22Rv1 (cell line): Measurements from ENCODE around the gene ATXN1.
A peak's percentile ranks its signal among the peaks of the same experiment; 100 is the strongest.

Experiments
- H3K27ac ChIP-seq: fragments of 450-650 bp; 2 replicates; pipeline ENCODE4 v1.5.1; 2017
- CTCF ChIP-seq: fragments of 450-650 bp; IDR thresholded peaks from 2 replicates; pipeline ENCODE4 v1.5.1; 2017; ENCODE audit warnings: mild to moderate bottlenecking
- ZFX ChIP-seq: fragments of 450-650 bp; IDR thresholded peaks from 2 replicates; pipeline ENCODE4 v1.6.1; 2017; ENCODE audit warnings: antibody characterized with exemption, borderline replicate concordance

Gene ATXN1

DNA sequence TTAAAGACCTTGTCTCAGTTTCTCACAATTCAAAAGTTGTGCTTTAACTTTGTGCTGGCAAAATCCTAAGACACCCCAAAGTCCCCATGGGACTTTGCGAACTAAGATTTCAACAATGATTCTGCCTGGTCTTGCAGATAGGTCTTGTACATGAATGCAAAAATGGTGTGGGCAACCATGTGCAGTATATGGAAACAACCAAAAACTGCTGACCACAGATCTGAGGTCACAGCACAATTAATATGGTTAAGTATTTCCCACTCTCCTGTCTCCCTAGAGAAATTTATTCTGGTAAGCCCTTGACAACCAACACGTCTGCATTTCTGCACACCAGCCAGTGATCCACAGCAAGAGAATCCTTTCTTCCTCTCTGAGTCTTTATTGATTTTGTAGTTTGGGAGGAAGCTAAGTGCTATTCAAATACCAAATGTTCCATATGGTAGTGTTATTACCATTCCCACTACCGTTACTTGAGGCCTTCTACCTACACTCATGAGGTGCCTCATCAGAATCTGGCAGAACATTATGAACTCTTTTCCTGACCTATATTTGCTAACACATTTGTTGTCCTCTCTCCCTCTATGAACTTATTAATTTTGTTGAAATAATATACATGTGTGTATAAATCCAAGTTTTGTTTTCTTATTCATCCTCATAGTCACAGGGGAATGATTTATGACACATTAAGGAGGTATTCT lies 178.7 kb downstream of the ATXN1 start:
- H3K27ac ChIP-seq: no peak overlapping the region
- no peak for TF ChIP-seq CTCF
- TF ChIP-seq ZFX: no peak

DNA sequence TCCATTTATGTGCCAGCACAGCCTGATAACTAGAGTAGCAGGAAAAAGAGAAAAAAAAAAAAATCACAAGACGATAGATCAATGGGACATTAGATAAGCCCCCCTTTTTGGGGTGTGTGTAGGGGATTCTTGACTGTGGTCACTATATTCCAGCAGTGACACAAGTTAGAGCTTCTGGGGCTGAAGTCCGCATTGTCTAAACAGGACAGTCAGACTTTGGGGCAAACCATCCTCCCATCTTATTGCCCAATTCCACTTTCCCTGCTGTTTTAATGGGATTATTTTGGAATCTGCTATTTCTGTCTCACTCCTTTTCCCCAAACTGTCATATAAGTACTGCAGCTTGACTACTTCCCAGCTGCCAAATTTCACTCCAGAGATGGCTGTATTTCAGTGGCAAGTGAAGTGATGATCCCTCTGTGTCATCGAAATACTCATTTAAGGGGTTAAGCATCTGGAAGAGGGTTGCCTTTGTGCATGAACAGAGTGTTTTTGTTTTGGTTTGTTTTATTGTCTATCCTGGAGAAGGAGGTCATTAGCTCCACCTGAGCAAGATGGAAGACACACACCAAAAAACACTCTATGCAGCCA lies 182.5 kb downstream of the ATXN1 start:
- TF ChIP-seq ZFX (no peak), CTCF (no peak)
- H3K27ac ChIP-seq: no peak overlapping the region

DNA sequence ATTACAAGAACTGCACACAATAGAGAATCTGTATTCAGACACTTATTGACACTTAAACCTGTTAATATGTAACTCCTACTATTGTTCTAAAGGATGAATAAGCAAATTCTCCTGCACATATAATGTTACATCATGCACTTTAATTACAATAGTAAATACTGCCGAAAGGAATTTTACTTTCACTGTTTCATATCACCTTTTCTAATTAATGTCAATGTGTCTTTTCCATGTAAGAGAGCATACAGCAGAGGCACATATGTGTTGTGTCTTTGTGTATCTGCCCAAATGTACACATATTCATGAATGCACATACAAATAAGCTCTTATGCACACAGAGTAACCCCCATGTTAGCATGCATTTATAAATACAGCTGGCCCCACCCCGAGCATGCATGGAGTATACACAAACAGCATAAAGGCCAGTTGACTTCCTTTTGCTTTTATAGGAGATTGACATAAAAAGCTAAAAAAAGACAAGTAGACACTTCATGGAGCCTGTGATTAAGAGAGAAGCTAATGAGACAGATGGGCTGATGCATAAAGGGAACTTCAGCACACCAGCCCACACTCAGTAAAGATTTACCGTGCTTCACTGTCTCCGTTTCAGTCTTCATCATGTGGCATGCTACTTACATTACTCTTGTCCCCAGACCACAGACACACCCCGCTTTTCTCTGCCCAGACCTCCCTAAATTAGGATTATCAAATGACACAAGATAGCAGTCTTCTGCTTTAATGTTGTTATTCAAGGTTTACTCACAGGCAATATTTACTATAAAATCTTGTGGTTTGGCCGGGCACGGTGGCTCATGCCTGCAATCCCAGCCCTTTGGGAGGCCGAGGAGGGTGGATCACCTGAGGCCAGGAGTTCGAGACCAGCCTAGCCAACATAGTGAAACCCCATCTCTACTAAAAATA lies 184.6 kb downstream of the ATXN1 start:
- TF ChIP-seq ZFX (no peak), CTCF (no peak)
- H3K27ac ChIP-seq: peak overlapping the region; percentile 34; the same call in 1 of the 2 replicates

- no peak overlapping the region; the same call in 1 of the 2 replicates for H3K27ac ChIP-seq
- no peak for TF ChIP-seq CTCF
- TF ChIP-seq ZFX: no peak
Measured at GRCh38 chr6:16575655-16576054, 185.6 kb downstream of the ATXN1 start.

DNA sequence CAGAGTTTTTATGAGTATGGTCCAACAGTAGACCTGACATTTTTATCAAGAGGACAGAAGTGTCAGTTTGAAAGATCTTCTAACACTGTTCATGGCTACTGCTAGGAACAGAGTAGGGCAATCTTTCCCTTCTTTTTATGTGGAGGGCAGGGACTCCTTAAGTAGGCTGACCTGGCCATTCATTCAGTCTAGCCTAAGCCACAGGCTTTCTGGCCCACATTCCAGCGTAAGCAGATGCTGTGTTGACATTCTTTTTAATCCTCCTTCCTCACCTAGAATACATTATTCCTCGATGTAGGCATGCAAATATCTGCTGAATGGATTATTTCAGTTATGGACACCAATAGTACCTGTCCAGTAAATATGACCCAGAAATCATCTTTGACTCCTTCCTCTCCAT lies 188.3 kb downstream of the ATXN1 start:
- no peak for TF ChIP-seq CTCF
- no peak for TF ChIP-seq ZFX

GRCh38 chr6:16572317-16572716 lies 188.9 kb downstream of the ATXN1 start:
- no peak overlapping the region for H3K27ac ChIP-seq
- TF ChIP-seq ZFX: no peak

More for the DNA sequence above, 188.3 kb downstream of the ATXN1 start:
- no peak overlapping the region for H3K27ac ChIP-seq

- H3K27ac ChIP-seq: no peak overlapping the region
- no peak for TF ChIP-seq CTCF
- TF ChIP-seq ZFX: no peak
Measured at GRCh38 chr6:16570946-16571345, 190.3 kb downstream of the ATXN1 start.
